DMS 273 treated with DMSO at 0.1 percent for 48 hours (cell line): Measurements from ENCODE around the gene AGAP2.
"Not testable (repeated sequence)": the region's sequence is repeated elsewhere in the genome, so short reads cannot be mapped to it uniquely, and the experiment has no call there.

Experiments
- DNase-seq: peaks from one replicate; lab custom pipeline; 2025; lab: John Stamatoyannopoulos, UW

The AGAP2 gene

GRCh38 chr12:57722716-57723629, 15.6 kb downstream of the AGAP2 start:
- DNase-seq, result peak; percentile 27

- not testable (repeated sequence) for DNase-seq
Measured at GRCh38 chr12:57721846-57722608, 16.5 kb downstream of the AGAP2 start.

- DNase-seq, result no peak
Measured at GRCh38 chr12:57720606-57721595, 17.6 kb downstream of the AGAP2 start.

- no peak for DNase-seq
Measured at GRCh38 chr12:57719777-57720605, 18.6 kb downstream of the AGAP2 start.

GRCh38 chr12:57718641-57719528, 19.7 kb downstream of the AGAP2 start:
- DNase-seq, result no peak

- no peak for DNase-seq
Measured at GRCh38 chr12:57717846-57718640, 20.5 kb downstream of the AGAP2 start.

- DNase-seq, result no peak
Measured at GRCh38 chr12:57717131-57717530, 21.4 kb downstream of the AGAP2 start.

- DNase-seq, result no peak
Measured at GRCh38 chr12:57716305-57716704, 22.2 kb downstream of the AGAP2 start.

GRCh38 chr12:57715786-57716185, 22.8 kb downstream of the AGAP2 start:
- DNase-seq, result no peak

GRCh38 chr12:57715036-57715748, 23.4 kb downstream of the AGAP2 start:
- not testable (repeated sequence) for DNase-seq

- DNase-seq, result no peak
Measured at GRCh38 chr12:57713209-57713608, 25.3 kb downstream of the AGAP2 start.

- no peak for DNase-seq
Measured at GRCh38 chr12:57712701-57713100, 25.8 kb downstream of the AGAP2 start.

GRCh38 chr12:57708296-57708695, 30.2 kb downstream of the AGAP2 start:
- no peak for DNase-seq

GRCh38 chr12:57707250-57707649, 31.3 kb downstream of the AGAP2 start:
- no peak for DNase-seq

- DNase-seq, result no peak
Measured at GRCh38 chr12:57700317-57700716, 38.2 kb downstream of the AGAP2 start.

- DNase-seq, result no peak
Measured at GRCh38 chr12:57698414-57698813, 40.1 kb downstream of the AGAP2 start.

- DNase-seq, result no peak
Measured at GRCh38 chr12:57697076-57697475, 41.5 kb downstream of the AGAP2 start.

GRCh38 chr12:57695770-57696432, 42.6 kb downstream of the AGAP2 start:
- DNase-seq, result no peak
